ENCODE measurements around the gene TBRG4.

Gene TBRG4

GRCh38 chr7:45145881-45146280, 34.4 kb upstream of the TBRG4 start:
- FAIRE-seq (no peak), DNase-seq (ENCODE audit: insufficient read length, low spot score) (no peak)
- no peak for TF ChIP-seq CTCF (IDR thresholded peaks at IDR 0.05; ENCODE audit: insufficient read depth, missing control alignments)

- TF ChIP-seq CTCF (IDR thresholded peaks at IDR 0.05; ENCODE audit: insufficient read depth, missing control alignments), result no peak
- DNase-seq (ENCODE audit: insufficient read length, low spot score) (no peak), FAIRE-seq (no peak)
Measured at GRCh38 chr7:45143616-45144015, 32.1 kb upstream of the TBRG4 start.

GRCh38 chr7:45140827-45141226, 29.3 kb upstream of the TBRG4 start:
- FAIRE-seq (no peak), DNase-seq (ENCODE audit: insufficient read length, low spot score) (no peak)
- TF ChIP-seq CTCF (IDR thresholded peaks at IDR 0.05; ENCODE audit: insufficient read depth, missing control alignments), result no peak

GRCh38 chr7:45138433-45139267, 27.2 kb upstream of the TBRG4 start:
- no peak for DNase-seq (ENCODE audit: insufficient read length, low spot score)
- no peak for FAIRE-seq

GRCh38 chr7:45136106-45137060, 24.9 kb upstream of the TBRG4 start:
- FAIRE-seq, result peak; percentile 84
- DNase-seq (ENCODE audit: insufficient read length, low spot score), result peak; percentile 86
- peak; percentile 97 for TF ChIP-seq CTCF (IDR thresholded peaks at IDR 0.05; ENCODE audit: insufficient read depth, missing control alignments)

More at GRCh38 chr7:45138433-45139267, 27.2 kb upstream of the TBRG4 start:
- TF ChIP-seq CTCF (IDR thresholded peaks at IDR 0.05; ENCODE audit: insufficient read depth, missing control alignments), result no peak

GRCh38 chr7:45133877-45134276, 22.4 kb upstream of the TBRG4 start:
- FAIRE-seq (no peak), DNase-seq (ENCODE audit: insufficient read length, low spot score) (no peak)
- no peak for TF ChIP-seq CTCF (IDR thresholded peaks at IDR 0.05; ENCODE audit: insufficient read depth, missing control alignments)

Measured in D721Med (cell line).